HUES6 (cell line): Measurements from ENCODE around the gene ZSCAN5A.
A peak's percentile ranks its signal among the peaks of the same experiment; 100 is the strongest.
"Not testable (repeated sequence)": the region's sequence is repeated elsewhere in the genome, so short reads cannot be mapped to it uniquely, and the experiment has no call there.

ENCODE experiments used
- H3K27ac ChIP-seq: 2 replicates; pipeline ENCODE4 v1.7.0; 2013; ENCODE audit warnings: low read depth, mild to moderate bottlenecking, low read length, inconsistent platforms
- H3K27me3 ChIP-seq: 2 replicates; pipeline ENCODE4 v1.6.1; 2013; ENCODE audit warnings: low read length; ENCODE audit not compliant: control insufficient read depth, insufficient read depth
- H3K36me3 ChIP-seq: 2 replicates; pipeline ENCODE4 v1.6.1; 2013; ENCODE audit warnings: low read length; ENCODE audit not compliant: control insufficient read depth, insufficient read depth
- H3K4me1 ChIP-seq: 2 replicates; pipeline ENCODE4 v1.6.1; 2013; ENCODE audit warnings: low read length; ENCODE audit not compliant: control insufficient read depth, insufficient read depth
- H3K4me3 ChIP-seq: 2 replicates; pipeline ENCODE4 v1.5.1; 2013; ENCODE audit warnings: low read depth, low read length
- H3K9ac ChIP-seq: one replicate; pipeline ENCODE4 v1.6.1; 2013; ENCODE audit warnings: mild to moderate bottlenecking, low read length
- H3K9me3 ChIP-seq: 2 replicates; pipeline ENCODE4 v1.6.1; 2013; ENCODE audit warnings: low read depth, low read length; ENCODE audit not compliant: control insufficient read depth, insufficient read depth

ZSCAN5A gene, protein sequence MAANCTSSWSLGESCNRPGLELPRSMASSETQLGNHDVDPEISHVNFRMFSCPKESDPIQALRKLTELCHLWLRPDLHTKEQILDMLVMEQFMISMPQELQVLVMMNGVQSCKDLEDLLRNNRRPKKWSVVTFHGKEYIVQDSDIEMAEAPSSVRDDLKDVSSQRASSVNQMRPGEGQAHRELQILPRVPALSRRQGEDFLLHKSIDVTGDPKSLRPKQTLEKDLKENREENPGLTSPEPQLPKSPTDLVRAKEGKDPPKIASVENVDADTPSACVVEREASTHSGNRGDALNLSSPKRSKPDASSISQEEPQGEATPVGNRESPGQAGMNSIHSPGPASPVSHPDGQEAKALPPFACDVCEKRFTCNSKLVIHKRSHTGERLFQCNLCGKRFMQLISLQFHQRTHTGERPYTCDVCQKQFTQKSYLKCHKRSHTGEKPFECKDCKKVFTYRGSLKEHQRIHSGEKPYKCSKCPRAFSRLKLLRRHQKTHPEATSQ

DNA sequence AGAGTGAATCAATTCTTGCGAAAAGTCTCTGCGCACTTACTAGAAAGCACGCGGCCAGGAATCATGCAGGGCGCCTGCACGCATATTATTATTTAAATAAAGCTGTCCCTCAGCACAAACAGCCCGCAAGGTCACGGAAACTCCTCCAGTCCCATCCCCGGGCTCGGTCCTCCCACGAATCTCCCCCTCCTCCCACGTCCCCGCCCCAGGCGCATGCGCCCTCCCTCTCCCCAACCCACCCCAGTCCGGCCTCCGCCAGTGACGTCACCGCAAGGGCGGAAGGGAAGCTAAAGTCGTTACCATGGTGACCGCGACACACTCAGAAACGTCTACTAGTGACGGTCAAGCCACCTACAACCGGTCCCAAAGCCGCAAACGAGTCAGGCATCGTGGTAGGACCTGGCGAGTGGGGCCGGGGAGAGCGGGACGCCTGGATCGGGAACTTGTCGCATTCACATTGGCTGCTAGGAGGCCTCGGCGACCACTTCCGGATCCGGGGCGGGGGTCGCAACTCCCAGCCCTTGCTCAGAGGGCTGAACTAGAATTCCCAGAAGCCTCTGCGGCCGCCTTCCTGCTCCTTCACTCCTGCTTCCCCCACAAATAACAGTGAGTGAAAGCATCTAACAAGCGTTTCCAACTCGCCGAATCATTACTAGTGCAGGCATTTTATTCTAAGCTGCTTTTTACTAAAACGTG, at the start of gene ZSCAN5A:
ZSCAN5A (minus strand) TSS at position 459 of the 696 bp plus-strand sequence. CDS start 89,793 bp downstream, outside the sequence.
- peak within 1 kb of the TSS; percentile 95 for H3K4me3 ChIP-seq
- H3K9ac ChIP-seq: peak within 1 kb of the TSS; percentile 89
- H3K27me3 ChIP-seq: no peaks in the 10 kb centered on the region
- peak within 1 kb of the TSS; percentile 88 for H3K27ac ChIP-seq
- H3K36me3 ChIP-seq: peaks cover 2% of the 10 kb centered on the region; the same call in 1 of the 2 replicates
- H3K9me3 ChIP-seq: no peaks in the 10 kb centered on the region; the same call in 1 of the 2 replicates
- peaks cover 5% of the 10 kb centered on the region; the same call in 1 of the 2 replicates for H3K4me1 ChIP-seq

- Histone ChIP-seq H3K36me3 (no peaks in the 10 kb centered on the region; the same call in 1 of the 2 replicates), H3K9ac (no peak overlapping the region), H3K27ac (no peak overlapping the region), H3K4me3 (no peak overlapping the region), H3K4me1 (no peaks in the 10 kb centered on the region), H3K27me3 (no peaks in the 10 kb centered on the region), H3K9me3 (peaks cover 14% of the 10 kb centered on the region)
Observed at GRCh38 chr19:56360841-56361240, 46.2 kb upstream of the ZSCAN5A start.

DNA sequence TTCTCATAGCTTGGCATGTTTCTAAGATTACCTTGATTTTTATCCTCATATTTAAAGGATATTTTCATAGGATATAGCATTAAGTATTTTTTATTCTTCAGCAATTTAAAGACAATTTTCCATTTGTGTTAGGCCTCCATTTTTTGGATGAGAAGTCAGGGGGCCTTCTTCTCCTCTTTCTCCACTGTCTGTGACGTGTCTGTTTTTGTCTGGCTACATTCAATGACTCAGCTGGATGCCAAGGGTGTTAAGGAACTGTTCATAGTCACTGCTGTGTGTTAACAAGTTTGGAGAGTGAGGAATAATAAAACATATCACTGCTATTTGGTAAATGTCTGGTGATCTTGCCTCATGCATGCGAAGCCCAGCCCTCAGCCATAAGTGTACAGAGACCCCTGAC, 42.3 kb upstream of the ZSCAN5A start:
- H3K4me1 ChIP-seq: no peaks in the 10 kb centered on the region
- H3K27me3 ChIP-seq: no peaks in the 10 kb centered on the region
- H3K27ac ChIP-seq: no peak overlapping the region
- H3K9me3 ChIP-seq: peaks cover 3% of the 10 kb centered on the region; the same call in 1 of the 2 replicates
- no peak overlapping the region for H3K9ac ChIP-seq
- H3K4me3 ChIP-seq: no peak overlapping the region
- H3K36me3 ChIP-seq: no peaks in the 10 kb centered on the region; the same call in 1 of the 2 replicates

DNA sequence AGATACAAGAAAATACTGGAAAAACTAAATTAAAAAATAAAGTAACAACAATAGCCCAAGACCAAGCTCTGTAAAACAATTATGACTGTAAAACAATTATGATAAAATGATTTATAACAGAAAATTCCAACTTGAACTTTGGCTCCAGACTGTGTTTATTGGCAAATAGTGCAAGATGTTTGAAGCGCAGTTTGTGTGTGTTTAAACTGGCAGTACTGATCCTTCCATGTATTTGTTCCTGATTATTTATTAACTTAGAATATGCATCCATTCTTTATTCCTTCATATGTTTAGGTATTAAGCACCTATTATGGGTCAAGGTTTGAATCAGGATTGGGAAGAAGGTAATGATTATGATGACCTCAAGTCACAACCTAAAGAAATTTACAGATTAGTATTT, 40.9 kb upstream of the ZSCAN5A start:
- H3K9ac ChIP-seq: no peak overlapping the region
- no peaks in the 10 kb centered on the region for H3K27me3 ChIP-seq
- no peak overlapping the region for H3K27ac ChIP-seq
- no peaks in the 10 kb centered on the region for H3K9me3 ChIP-seq
- H3K36me3 ChIP-seq: no peaks in the 10 kb centered on the region
- H3K4me1 ChIP-seq: peaks cover 11% of the 10 kb centered on the region; the same call in 1 of the 2 replicates
- H3K4me3 ChIP-seq: no peak overlapping the region

GRCh38 chr19:56351208-56351607, 36.6 kb upstream of the ZSCAN5A start:
- H3K27me3 ChIP-seq: no peaks in the 10 kb centered on the region
- H3K36me3 ChIP-seq: no peaks in the 10 kb centered on the region
- H3K4me1 ChIP-seq: peaks cover 20% of the 10 kb centered on the region; the same call in 1 of the 2 replicates
- H3K9me3 ChIP-seq: no peaks in the 10 kb centered on the region
- no peak overlapping the region for H3K4me3 ChIP-seq
- H3K9ac ChIP-seq: no peak overlapping the region
- H3K27ac ChIP-seq: no peak overlapping the region

DNA sequence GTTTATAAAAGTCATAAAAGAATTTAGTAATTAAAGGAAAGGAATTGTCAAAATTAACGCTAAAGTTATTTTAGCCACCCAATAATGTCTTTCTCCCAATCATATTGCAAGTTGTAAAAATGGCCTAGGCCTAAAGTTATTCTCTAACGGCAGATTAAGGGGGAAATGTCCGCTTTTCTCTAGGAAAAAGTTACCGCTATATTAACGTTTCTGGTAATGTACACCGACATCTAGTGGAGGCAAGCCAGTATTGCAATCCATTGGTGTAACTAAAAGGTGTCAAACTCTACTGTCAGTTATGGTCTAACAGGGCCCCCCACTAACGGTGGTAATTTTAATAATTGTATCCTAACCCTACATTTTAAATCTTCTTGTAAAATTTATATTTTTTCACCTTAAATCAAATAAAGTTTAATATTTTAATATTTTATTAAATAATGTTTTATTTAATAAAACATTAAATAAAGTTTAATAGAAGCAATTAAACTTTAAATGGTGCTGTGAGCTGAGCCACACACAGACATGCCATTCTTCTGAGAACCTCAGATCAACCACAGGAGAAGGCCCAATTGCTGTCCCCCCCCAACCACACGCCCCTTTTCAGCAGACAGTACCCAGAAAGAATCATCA, 35.9 kb upstream of the ZSCAN5A start:
- Histone ChIP-seq H3K4me1 (peaks cover 24% of the 10 kb centered on the region; the same call in 1 of the 2 replicates), H3K36me3 (no peaks in the 10 kb centered on the region), H3K27me3 (no peaks in the 10 kb centered on the region), H3K4me3 (no peak overlapping the region), H3K9me3 (no peaks in the 10 kb centered on the region), H3K27ac (no peak overlapping the region), H3K9ac (no peak overlapping the region)

GRCh38 chr19:56348289-56348877, 33.7 kb upstream of the ZSCAN5A start:
- no peak overlapping the region for H3K9ac ChIP-seq
- no peaks in the 10 kb centered on the region for H3K27me3 ChIP-seq
- H3K4me1 ChIP-seq: peaks cover 24% of the 10 kb centered on the region; the same call in 1 of the 2 replicates

GRCh38 chr19:56347163-56347778, 32.6 kb upstream of the ZSCAN5A start:
- H3K9me3 ChIP-seq: peaks cover 19% of the 10 kb centered on the region
- H3K27ac ChIP-seq: no peak overlapping the region
- no peaks in the 10 kb centered on the region for H3K27me3 ChIP-seq
- no peak overlapping the region for H3K9ac ChIP-seq
- H3K4me3 ChIP-seq: no peak overlapping the region
- H3K4me1 ChIP-seq: peaks cover 24% of the 10 kb centered on the region; the same call in 1 of the 2 replicates
- no peaks in the 10 kb centered on the region for H3K36me3 ChIP-seq

More at GRCh38 chr19:56348289-56348877, 33.7 kb upstream of the ZSCAN5A start:
- Histone ChIP-seq H3K36me3 (no peaks in the 10 kb centered on the region), H3K4me3 (no peak overlapping the region), H3K27ac (no peak overlapping the region), H3K9me3 (peaks cover 8% of the 10 kb centered on the region)

DNA sequence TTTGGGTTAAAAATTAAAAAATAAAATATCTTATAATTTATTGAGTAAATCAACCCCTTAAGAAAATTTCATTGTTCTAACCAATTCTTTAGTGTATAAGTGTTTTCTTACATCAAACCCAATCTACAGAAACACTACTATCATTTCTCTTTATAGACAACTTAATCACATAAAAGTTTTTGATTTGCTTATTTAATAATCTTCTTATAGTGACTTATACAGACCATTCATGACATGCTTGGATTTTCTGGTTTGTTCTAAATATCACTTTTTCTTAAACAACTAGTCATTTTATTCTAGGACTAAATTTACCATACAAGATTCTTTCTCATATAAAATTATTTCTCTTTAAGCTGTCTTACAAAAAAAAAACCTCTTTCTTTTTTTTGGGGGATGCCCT, 27.3 kb upstream of the ZSCAN5A start:
- H3K9me3 ChIP-seq: peaks cover 55% of the 10 kb centered on the region
- peaks cover 7% of the 10 kb centered on the region; the same call in 1 of the 2 replicates for H3K4me1 ChIP-seq
- no peak overlapping the region for H3K4me3 ChIP-seq
- H3K36me3 ChIP-seq: no peaks in the 10 kb centered on the region
- no peak overlapping the region for H3K9ac ChIP-seq
- no peak overlapping the region for H3K27ac ChIP-seq
- H3K27me3 ChIP-seq: no peaks in the 10 kb centered on the region

DNA sequence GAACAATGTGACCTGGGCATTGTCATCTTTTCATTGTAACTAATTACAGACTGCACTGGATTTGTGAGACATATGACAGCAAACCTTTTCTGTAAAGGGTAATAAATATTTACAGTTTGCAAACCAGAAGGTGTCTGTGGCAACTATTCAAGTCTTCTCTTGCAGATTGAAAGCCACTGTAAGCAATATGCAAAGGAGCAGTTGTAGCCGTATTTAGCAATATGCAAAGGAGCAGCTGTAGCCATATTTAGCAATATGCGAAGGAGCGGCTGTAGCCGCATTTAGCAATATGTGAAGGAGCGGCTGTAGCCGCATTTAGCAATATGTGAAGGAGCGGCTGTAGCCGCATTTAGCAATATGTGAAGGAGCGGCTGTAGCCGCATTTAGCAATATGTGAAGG, 24.4 kb upstream of the ZSCAN5A start:
- not testable (repeated sequence) for H3K36me3 ChIP-seq, H3K27me3 ChIP-seq, H3K27ac ChIP-seq, H3K9ac ChIP-seq, H3K4me1 ChIP-seq, H3K4me3 ChIP-seq
- H3K9me3 ChIP-seq: peaks cover 51% of the 10 kb centered on the region
